ENCODE data around the gene IGFL4.

DNA sequence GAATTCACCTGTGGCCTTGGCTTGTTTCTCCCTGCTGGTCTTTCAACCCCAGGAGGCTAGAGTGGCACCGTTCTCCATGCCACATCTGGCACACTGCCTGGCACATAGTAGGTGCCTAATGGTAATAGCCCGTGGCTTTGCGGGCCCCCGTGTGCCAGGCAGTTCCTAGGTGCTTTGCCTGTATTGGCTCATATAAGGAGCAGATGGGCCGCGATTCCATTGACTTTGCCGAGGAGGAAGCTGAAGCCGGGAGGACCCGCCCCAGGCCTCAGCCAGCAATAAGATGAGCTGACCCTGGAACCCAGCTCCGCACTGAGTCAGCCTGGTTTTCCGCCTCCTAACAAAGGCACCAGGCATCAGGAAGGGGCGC, 18.8 kb downstream of the IGFL4 start:
- TF ChIP-seq CTCF (conservative IDR thresholded peaks at IDR 0.05; ENCODE audit: low read depth, low read length) (no peak), EZH2phosphoT487 (IDR thresholded peaks at IDR 0.05; ENCODE audit: borderline replicate concordance, low read length) (no peak)
